ENCODE results near the gene CELF1. TPM values are rescaled to one million over a fixed set of nuclear protein-coding genes. Genes with fewer than 3 reads are reported as not detected.
A peak's percentile ranks its signal among the peaks of the same experiment; 100 is the strongest.
"Not testable (repeated sequence)": the region's sequence is repeated elsewhere in the genome, so short reads cannot be mapped to it uniquely, and the experiment has no call there.

CELF1 gene
- polyA plus RNA-seq, 3 donors = 15.2 to 32.3 (median 29.1) TPM

GRCh38 chr11:47552056-47552565 is 821 bp downstream of the CELF1 start:
- WGBS, 3 donors = 2% methylated on average over 22 of the region's 22 CpGs
- peak overlapping the region; percentile 34 for H3K27ac ChIP-seq (ENCODE audit: low read depth, low read length)

- H3K27ac ChIP-seq (ENCODE audit: low read depth, low read length) = no peak overlapping the region
Observed at GRCh38 chr11:47551086-47551485, 1.8 kb downstream of the CELF1 start.

GRCh38 chr11:47550288-47551047 is 2.5 kb downstream of the CELF1 start:
- 67 to 77% (median 74%) methylated on average over 10 of the region's 10 CpGs for WGBS, 3 donors
- H3K27ac ChIP-seq (ENCODE audit: low read depth, low read length) = no peak overlapping the region

- WGBS, 3 donors = 94 to 95% (median 94%) methylated on average over 7 of the region's 7 CpGs
Observed at GRCh38 chr11:47546274-47546673, 6.7 kb downstream of the CELF1 start.

GRCh38 chr11:47545298-47545697 is 7.6 kb downstream of the CELF1 start:
- no peak overlapping the region for H3K27ac ChIP-seq (ENCODE audit: low read depth, low read length)
- 96 to 98% (median 96%) methylated on average over 6 of the region's 6 CpGs for WGBS, 3 donors

More at GRCh38 chr11:47546274-47546673, 6.7 kb downstream of the CELF1 start:
- not testable (repeated sequence) for H3K27ac ChIP-seq (ENCODE audit: low read depth, low read length)

- H3K27ac ChIP-seq (ENCODE audit: low read depth, low read length) = no peak overlapping the region
- WGBS, 3 donors = 91 to 98% (median 94%) methylated on average over 2 of the region's 2 CpGs
Observed at GRCh38 chr11:47541070-47541469, 11.9 kb downstream of the CELF1 start.

- H3K27ac ChIP-seq (ENCODE audit: low read depth, low read length) = no peak overlapping the region
Observed at GRCh38 chr11:47539681-47540039, 13.3 kb downstream of the CELF1 start.

GRCh38 chr11:47538741-47539565 is 14.0 kb downstream of the CELF1 start:
- 68 to 83% (median 81%) methylated on average over 10 of the region's 10 CpGs for WGBS, 3 donors
- H3K27ac ChIP-seq (ENCODE audit: low read depth, low read length) = no peak overlapping the region

More at GRCh38 chr11:47539681-47540039, 13.3 kb downstream of the CELF1 start:
- WGBS, 3 donors = 18 to 60% (median 54%) methylated on average over 2 of the region's 2 CpGs

- WGBS, 3 donors = 54 to 85% (median 71%) methylated on average over 3 of the region's 3 CpGs
- no peak overlapping the region for H3K27ac ChIP-seq (ENCODE audit: low read depth, low read length)
Observed at GRCh38 chr11:47536915-47537314, 16.0 kb downstream of the CELF1 start.

- no peak overlapping the region for H3K27ac ChIP-seq (ENCODE audit: low read depth, low read length)
- 83 to 95% (median 86%) methylated on average over 4 of the region's 4 CpGs for WGBS, 3 donors
Observed at GRCh38 chr11:47534704-47535251, 18.2 kb downstream of the CELF1 start.

- H3K27ac ChIP-seq (ENCODE audit: low read depth, low read length) = no peak overlapping the region
- 72 to 90% (median 76%) methylated on average over 2 of the region's 2 CpGs for WGBS, 3 donors
Observed at GRCh38 chr11:47533690-47534151, 19.2 kb downstream of the CELF1 start.

- WGBS, 3 donors = 83 to 85% (median 83%) methylated on average over 2 of the region's 2 CpGs
- no peak overlapping the region for H3K27ac ChIP-seq (ENCODE audit: low read depth, low read length)
Observed at GRCh38 chr11:47532597-47533213, 20.2 kb downstream of the CELF1 start.

- WGBS, 3 donors = 63 to 74% (median 73%) methylated on average over 3 of the region's 3 CpGs
Observed at GRCh38 chr11:47531666-47532065, 21.3 kb downstream of the CELF1 start.

GRCh38 chr11:47530721-47531120 is 22.2 kb downstream of the CELF1 start:
- not testable (repeated sequence) for H3K27ac ChIP-seq (ENCODE audit: low read depth, low read length)
- 84 to 94% (median 90%) methylated on average over 9 of the region's 9 CpGs for WGBS, 3 donors

More at GRCh38 chr11:47531666-47532065, 21.3 kb downstream of the CELF1 start:
- no peak overlapping the region for H3K27ac ChIP-seq (ENCODE audit: low read depth, low read length)

GRCh38 chr11:47529951-47530350 is 23.0 kb downstream of the CELF1 start:
- H3K27ac ChIP-seq (ENCODE audit: low read depth, low read length) = no peak overlapping the region
- 96 to 98% (median 96%) methylated on average over 4 of the region's 4 CpGs for WGBS, 3 donors

- WGBS, 3 donors = 92 to 94% (median 92%) methylated on average over 6 of the region's 6 CpGs
- H3K27ac ChIP-seq (ENCODE audit: low read depth, low read length) = no peak overlapping the region
Observed at GRCh38 chr11:47527186-47527585, 25.7 kb downstream of the CELF1 start.

- H3K27ac ChIP-seq (ENCODE audit: low read depth, low read length) = not testable (repeated sequence)
- 88 to 94% (median 92%) methylated on average over 9 of the region's 9 CpGs for WGBS, 3 donors
Observed at GRCh38 chr11:47526032-47526431, 26.9 kb downstream of the CELF1 start.

GRCh38 chr11:47524291-47524874 is 28.5 kb downstream of the CELF1 start:
- WGBS, 3 donors = 31 to 44% (median 39%) methylated on average over 9 of the region's 9 CpGs
- H3K27ac ChIP-seq (ENCODE audit: low read depth, low read length) = no peak overlapping the region
